Medulla oblongata (tissue), 1 donor: ENCODE data around the gene CCR2.

ENCODE experiments used
- DNase-seq: peaks from one replicate; pipeline ENCODE4 v3.0.0-alpha.2; 2015; ENCODE audit errors: extremely low spot score

Gene CCR2

GRCh38 chr3:46354984-46355383, 1.1 kb downstream of the CCR2 start:
- DNase-seq, result no peak

- DNase-seq, result no peak
These were observed 2.4 kb downstream of the CCR2 start for GRCh38 chr3:46356276-46356675.

GRCh38 chr3:46356909-46357308, 3.0 kb downstream of the CCR2 start:
- no peak for DNase-seq

GRCh38 chr3:46358466-46358865, 4.6 kb downstream of the CCR2 start:
- DNase-seq, result no peak

GRCh38 chr3:46359733-46360493, 6.0 kb downstream of the CCR2 start:
- DNase-seq, result peak; percentile 53

- DNase-seq, result no peak
These were observed 7.0 kb downstream of the CCR2 start for GRCh38 chr3:46360907-46361306.

- DNase-seq, result no peak
These were observed 7.7 kb downstream of the CCR2 start for GRCh38 chr3:46361408-46362283.

GRCh38 chr3:46365041-46365440, 11.1 kb downstream of the CCR2 start:
- no peak for DNase-seq

- DNase-seq, result no peak
These were observed 12.0 kb downstream of the CCR2 start for GRCh38 chr3:46365737-46366524.

GRCh38 chr3:46367811-46368210, 13.9 kb downstream of the CCR2 start:
- no peak for DNase-seq

- DNase-seq, result peak; percentile 83
These were observed 14.7 kb downstream of the CCR2 start for GRCh38 chr3:46368569-46368968.

- DNase-seq, result no peak
These were observed 15.2 kb downstream of the CCR2 start for GRCh38 chr3:46369151-46369550.

GRCh38 chr3:46369675-46370132, 15.8 kb downstream of the CCR2 start:
- no peak for DNase-seq

- DNase-seq, result peak; percentile 30
These were observed 17.1 kb downstream of the CCR2 start, which contains the start of gene CCR5 for GRCh38 chr3:46370839-46371518. TSS of gene CCR5 (plus strand) at chr3:46370946. CDS start at chr3:46372903, 1,957 bp downstream.

- no peak for DNase-seq
These were observed 17.8 kb downstream of the CCR2 start for GRCh38 chr3:46371519-46372340.

GRCh38 chr3:46372492-46373359, 18.8 kb downstream of the CCR2 start:
- DNase-seq, result peak; percentile 74

- no peak for DNase-seq
These were observed 20.8 kb downstream of the CCR2 start for GRCh38 chr3:46374755-46375154.

- no peak for DNase-seq
These were observed 21.3 kb downstream of the CCR2 start for GRCh38 chr3:46375218-46375617.

- DNase-seq, result no peak
These were observed 21.9 kb downstream of the CCR2 start for GRCh38 chr3:46375814-46376213.
